ENCODE results near the gene PCMT1.

The PCMT1 gene

GRCh38 chr6:149856256-149856994, 106.9 kb downstream of the PCMT1 start:
- DNase-seq: no peak

GRCh38 chr6:149857541-149857940, 108.0 kb downstream of the PCMT1 start:
- DNase-seq: no peak

GRCh38 chr6:149859368-149859767, 109.8 kb downstream of the PCMT1 start:
- no peak for DNase-seq

GRCh38 chr6:149859938-149860337, 110.4 kb downstream of the PCMT1 start:
- no peak for DNase-seq

- no peak for DNase-seq
Observed at GRCh38 chr6:149860513-149860833, 110.9 kb downstream of the PCMT1 start.

Measured in NCI-H2081 treated with DMSO at 0.1 percent for 48 hours (cell line).